HG02759 (cell line): ENCODE results near the gene MANF.

Source experiments
- ATAC-seq: cut with Tn5 transposase; IDR thresholded peaks from one replicate; pipeline ENCODE4 v1.9.1; 2021; ENCODE audit warnings: mild to moderate bottlenecking, moderate library complexity; ENCODE audit not compliant: unreplicated experiment

Gene MANF

DNA sequence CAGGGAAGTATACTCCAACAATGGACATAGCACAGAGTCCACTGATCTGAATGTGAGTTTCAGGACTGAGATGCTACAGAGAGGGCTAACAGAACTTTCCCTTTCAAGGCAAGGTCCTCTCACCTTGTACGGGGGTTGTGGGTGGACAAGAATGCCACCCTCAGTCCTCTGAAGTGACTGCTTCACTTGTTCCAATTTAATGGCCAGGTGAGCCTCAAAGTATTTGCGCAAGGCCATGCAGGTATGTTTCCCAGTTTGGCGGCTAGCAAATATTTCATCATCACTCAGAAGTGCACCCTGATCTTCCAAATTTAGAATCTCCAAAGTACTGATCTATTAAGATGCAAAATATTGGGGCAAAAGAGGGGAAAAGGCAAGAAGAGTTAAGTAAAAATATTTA is 44.0 kb downstream of the MANF start:
- ATAC-seq, result no peak

DNA sequence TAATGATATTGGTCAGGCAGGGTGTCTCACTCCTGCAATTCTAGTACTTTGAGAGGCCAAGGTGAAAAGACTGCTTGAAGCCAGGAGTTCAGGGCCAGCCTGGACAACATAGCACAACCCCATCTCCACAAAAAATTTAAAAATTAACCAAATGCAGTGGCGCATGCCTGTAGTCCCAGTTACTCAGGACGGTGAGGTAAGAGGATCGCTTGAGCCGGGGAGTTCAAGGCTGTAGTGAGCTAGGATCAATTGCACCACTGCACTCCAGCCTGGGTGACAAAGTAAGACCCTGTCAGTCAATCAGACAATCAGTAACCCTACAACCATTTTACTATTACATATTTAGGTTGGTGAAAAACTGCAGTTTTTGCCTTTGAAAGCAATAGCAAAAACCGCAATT is 49.0 kb downstream of the MANF start:
- ATAC-seq, result no peak

GRCh38 chr3:51434746-51435327 is 49.7 kb downstream of the MANF start:
- ATAC-seq, result peak; percentile 47

DNA sequence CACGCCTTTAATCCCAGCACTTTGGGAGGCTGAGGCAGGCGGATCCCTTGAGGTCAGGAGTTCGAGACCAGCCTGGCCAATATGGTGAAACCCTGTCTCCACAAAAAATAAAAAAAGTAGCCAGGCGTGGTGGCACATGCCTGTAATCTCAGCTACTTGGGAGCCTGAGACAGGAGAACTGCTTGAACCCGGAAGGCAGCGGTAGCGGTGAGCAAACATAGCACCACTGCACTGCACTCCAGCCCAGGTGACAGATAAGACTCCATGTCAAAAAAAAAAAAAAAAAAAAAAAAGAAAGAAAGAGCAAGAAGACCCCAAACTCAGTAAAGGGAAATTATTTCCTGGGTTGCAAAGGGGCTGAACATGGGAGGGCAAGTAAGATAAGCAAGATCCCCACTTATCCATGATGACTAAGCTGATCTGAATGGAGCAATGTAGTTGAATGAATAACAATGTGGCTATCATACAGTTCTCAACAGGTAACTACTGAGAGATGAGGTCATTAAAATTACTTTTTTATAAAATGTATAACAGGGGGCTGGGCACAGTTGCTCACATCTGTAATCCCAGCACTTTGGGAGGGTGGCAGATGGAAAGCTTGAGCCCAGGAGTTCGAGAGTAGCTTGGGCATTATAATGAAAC is 52.0 kb downstream of the MANF start:
- no peak for ATAC-seq
